HG02610 (cell line): ENCODE data around the gene EGFLAM.
A peak's percentile ranks its signal among the peaks of the same experiment; 100 is the strongest.
"Not testable (repeated sequence)": the region's sequence is repeated elsewhere in the genome, so short reads cannot be mapped to it uniquely, and the experiment has no call there.

Experiments
- ATAC-seq: cut with Tn5 transposase; IDR thresholded peaks from one replicate; pipeline ENCODE4 v1.9.1; 2021; ENCODE audit warnings: mild to moderate bottlenecking, moderate library complexity; ENCODE audit not compliant: unreplicated experiment

EGFLAM gene

DNA sequence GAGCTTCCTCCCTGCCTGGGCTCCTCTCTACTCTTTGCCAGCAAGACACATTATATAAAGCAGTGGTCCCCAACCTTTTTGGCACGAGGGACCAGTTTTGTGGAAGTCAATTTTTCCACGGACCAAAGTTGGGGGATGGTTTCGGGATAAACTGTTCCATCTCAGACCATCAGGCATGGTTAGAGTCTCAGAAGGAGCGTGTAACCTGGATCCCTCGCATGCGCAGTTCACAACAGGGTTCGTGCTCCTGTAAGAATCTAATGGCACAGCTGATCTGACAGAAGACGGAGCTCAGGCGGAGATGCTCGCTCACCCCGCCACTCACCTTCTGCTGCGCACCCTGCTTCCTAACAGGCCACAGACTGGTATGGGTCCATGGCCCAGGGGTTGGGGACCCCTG lies 155.3 kb downstream of the EGFLAM start:
- ATAC-seq, result no peak

DNA sequence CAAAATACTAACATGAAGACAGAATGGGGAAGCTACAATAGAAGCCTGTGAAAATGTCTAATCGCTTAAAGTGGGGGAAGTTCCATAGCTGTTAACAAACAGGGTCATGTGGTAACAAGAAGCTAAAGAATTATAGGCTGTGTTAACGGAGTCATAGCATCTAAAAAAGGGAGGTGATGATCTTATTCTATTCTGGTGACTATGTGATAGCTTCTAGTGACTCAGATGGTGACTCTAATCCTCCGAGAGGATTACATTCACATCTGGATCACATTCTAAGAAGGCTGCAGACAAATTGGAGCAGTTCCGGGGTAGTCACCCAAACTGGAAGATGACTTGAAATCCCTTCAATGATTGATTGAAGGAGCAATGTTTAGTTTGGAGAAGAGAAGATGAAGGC lies 156.0 kb downstream of the EGFLAM start:
- ATAC-seq, result no peak

DNA sequence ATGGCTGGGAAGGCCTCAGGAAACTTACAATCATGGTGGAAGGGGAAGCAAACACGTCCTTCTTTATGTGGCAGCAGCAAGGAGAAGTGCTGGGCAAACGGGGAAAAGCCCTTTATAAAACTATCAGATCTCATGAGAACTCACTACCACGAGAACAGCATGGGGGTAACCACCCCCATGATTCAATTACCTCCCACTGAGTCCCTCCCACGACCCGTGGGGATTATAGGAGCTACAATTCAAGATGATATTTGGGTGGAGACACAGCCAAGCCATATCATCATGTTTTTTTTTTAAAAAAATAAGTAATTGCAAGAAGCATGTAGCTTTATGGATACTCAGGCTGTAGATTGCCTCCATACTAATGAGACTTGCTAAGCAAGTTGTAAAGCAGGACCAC lies 157.4 kb downstream of the EGFLAM start:
- not testable (repeated sequence) for ATAC-seq

DNA sequence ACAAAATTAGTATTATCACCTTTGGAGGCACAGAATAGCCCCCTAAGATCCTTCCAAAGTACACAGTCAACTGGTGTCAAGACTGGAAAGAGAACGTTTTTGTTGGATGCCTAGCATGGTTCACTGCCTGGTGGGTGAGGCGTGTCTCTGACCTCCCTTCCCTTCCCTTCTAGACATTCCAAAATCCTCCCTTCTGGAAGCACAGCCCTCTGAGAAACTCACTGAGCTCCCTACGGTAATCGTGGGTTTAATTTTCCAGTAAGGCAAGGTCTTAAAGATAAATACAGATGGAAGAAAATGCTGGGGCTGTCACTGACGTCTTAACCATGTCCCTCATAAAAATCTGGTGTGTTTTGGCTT lies 159.3 kb downstream of the EGFLAM start:
- no peak for ATAC-seq

DNA sequence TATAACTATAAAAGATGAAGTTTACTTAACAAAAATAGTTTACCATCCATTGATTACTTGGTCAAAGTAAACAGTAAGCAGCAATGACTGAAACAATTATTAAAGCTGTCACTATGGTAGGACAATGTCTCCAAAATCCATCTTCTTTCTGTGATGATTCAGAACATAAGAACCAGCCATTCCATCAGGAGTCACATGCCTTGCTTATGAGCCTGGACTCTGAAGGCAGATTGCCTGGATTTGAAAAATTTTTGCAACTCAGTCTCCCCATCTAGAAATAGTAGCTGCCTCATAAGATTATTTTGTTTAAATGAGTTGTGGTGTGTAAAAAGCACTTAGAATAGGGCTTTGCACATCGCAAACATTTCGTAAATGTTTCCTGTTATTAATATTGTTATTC lies 161.9 kb downstream of the EGFLAM start:
- ATAC-seq, result no peak

DNA sequence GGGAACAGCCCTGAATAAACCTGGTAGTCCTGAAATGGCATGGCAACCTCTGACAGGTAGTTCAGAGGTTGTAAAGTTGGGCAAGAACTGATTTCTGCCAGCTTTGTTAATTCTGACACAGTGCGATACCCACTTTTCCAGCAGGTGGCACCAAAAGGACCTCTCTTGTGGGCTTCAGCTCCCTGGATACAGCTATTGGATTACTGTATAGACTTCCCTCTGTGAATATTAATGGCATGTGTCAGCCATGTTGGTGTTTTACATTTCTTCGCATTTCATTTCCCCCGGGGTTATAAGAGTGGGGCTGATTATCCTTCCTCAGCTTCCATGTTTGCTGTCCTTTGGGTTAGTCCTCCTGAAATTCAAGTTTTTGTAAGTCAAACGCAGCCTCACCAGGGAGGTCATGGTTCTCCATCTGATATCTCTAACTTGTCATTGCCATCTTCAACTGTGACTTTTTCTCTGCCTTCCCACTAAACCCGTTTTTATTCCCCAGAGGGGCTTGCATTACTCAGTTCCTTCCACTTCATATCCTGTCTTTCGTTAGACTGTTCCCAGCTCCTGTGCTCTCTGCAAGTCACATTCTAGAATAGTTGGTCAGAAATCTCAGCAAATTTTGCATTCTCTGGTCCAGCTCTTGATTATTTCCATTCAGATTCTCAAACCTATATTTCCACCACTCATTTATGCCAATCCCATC lies 162.5 kb downstream of the EGFLAM start:
- ATAC-seq, result no peak

DNA sequence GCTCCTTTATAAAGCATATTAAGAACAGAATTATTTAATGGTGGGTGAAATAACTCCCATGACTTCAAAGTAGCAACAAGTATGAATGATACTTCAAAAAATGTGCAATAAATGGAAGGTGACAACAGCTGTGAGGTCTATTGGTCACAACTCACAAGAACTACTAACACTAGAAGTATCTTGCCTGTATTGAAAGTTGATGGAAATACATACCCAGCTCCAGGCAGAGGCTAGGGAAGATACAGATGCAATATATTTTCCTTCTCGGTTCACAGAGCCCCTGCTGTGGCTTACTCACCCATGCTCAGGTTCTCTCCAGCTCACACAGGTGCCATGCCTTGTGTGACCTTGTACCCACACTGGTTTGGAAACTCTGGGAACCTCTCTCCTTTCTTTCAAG lies 164.3 kb downstream of the EGFLAM start:
- no peak for ATAC-seq

DNA sequence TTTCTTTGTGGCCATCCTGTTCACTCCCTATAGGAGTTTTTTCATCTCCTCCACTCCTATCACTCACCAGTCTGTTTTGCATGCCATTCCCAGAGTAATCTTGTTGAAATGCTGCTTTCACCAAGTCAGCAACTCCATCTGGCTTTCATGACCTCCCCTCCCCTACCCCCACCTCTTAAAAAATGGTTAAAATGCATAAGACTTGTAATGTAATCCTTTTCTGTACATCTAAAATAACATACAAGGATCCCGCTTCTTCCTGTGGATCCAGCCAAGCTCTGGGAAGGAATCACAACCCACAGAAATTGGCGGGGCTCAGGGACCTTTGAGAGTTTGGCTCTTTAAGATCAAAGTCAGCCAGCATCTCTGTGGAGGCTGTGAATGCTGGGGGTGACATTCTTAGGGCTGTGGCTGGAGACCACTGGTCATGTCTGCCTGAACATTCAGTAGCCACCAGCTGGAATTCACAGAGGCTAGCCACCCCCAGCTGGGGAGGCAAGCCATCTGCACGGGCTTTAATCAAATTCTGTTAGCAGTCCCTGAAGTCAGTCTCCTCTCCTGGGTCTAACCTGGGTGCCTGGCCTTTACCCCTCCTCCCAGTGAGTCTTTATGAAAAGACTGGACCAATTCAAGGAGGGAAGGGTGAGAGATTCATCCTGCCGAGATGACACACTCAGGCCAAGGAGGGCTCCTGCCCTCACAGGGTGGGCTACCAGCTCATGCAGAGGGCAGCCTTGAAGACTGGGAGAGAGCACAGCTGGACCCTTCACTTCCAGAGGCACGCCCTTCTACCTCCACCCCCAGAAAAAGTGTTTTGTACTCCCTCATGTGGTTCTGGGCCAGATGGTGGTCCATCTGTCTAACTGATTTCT lies 165.2 kb downstream of the EGFLAM start:
- no peak for ATAC-seq

DNA sequence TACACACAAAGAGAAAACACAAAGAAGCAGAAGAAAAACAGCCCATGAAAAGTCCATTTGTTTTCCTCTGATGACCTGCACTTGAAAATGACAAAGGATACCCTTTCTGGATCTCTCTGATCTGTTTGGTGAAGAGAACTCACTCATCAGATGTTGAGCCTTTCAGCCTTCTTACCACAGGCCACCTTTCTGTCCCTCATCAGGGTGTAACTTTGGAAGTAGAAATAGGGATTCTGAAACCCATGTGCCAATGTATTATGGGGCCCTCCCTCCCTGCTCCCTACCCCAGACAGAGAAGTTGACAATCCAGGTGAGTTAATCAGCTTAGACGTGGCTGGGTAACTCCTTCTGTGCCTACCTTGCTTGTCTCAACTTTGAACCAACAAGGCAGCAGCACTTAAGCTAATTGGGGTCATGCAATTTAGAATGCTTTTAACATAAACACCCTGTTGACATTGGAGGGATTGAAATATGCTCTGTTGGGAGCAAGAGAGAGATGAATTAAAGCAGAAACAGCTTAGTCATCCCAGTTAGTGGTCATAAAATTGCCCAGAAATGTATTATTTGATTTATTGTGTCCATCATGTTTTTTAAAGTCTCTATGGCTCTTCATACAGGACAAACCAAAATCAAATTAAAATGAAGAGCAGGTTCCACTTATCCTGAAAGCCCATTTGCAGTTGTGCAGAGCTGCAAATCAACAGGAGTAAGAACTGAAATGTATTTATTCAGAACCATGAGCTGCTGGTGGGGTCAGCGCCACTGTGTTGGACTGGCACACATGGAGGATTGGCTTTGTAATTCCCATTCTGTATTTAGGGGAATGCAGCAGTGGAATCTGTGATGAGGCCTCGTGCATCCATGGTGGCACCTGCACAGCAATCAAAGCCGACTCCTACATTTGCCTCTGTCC lies 166.0 kb downstream of the EGFLAM start:
- no peak for ATAC-seq

DNA sequence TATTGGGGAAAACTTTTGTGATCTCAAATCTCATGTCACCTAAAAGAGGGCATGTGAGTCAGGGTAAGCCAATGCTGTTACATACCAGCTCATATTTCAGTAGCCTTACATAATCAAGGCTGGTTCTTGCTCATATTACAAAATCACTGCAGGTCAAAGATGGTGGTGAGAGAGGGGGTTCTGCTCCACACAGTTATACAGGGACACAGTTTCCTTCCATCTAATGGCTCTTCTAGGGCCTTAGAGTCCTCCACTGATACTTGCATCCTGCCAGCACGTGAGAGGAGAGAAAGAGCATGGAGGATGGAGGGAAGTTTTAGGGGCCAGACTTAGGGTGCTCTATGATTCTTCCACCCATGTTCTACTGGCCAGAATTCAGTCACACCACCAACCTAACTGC lies 168.1 kb downstream of the EGFLAM start:
- no peak for ATAC-seq

DNA sequence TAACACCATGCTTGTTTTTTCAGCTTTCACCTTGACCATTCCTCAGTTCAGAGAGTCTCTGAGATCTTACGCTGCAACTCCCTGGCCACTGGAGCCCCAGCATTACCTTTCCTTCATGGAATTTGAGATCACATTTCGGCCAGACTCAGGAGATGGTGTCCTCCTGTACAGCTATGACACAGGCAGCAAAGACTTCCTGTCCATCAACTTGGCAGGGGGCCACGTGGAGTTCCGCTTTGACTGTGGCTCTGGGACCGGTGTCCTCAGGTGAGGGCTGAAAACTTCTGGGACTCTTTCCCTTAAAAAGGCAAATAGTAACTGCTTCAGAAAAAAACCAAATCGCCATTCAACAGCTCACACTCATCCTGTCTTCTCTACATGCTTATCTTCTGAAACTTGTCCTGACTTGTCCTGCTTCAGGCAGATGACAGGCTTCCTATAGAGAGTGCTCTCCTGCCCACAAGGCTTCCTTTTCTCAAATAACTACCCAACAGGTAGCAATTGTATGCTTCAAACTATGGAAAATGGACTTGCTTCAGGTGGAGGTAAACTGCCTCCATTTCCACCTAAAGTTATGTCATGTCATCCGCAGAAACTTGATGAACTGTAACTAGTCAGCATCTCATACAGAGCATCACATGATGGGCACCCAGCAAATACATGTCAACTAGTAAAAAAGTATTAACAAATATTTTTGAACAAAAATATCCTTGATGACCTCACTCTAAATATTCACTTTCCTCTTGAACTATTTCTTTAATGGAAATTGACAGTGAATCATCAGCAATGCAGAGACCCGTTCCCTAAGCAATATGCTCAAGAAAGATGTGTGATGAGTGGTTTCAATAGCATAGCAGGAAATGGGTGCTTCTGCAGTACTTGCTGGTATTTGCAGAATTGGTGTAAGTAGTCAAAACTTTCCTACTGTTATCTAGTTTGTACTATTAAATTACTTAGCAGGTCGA lies 168.9 kb downstream of the EGFLAM start:
- no peak for ATAC-seq

DNA sequence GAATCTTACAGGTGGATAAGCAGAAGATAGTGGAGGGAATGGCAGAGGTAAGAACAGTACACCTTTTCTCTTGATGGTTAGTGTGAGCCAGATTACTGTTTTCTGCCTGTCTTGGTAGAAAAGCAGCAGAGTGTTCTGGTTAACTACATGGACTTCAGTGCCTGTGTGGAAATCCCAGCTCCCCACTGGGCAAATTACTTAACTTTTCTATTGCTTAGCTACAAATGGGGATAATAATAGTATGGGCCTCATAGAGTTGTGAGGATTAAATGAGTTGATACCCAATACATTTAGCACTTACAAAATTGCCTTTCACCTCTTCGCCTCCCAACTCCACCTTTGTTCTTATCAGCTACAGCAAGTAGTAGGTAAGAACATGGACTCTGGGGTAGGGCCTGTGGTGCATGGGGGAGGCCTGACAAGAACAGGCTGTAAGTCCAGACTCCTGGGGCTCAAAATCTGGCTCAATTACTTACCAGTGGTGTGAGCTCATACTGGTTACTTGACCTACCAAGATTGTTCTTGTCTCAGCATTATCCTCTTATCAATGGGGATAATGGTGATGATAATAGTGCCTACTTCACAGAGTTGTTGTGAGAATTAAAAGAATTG lies 173.0 kb downstream of the EGFLAM start:
- ATAC-seq, result no peak

DNA sequence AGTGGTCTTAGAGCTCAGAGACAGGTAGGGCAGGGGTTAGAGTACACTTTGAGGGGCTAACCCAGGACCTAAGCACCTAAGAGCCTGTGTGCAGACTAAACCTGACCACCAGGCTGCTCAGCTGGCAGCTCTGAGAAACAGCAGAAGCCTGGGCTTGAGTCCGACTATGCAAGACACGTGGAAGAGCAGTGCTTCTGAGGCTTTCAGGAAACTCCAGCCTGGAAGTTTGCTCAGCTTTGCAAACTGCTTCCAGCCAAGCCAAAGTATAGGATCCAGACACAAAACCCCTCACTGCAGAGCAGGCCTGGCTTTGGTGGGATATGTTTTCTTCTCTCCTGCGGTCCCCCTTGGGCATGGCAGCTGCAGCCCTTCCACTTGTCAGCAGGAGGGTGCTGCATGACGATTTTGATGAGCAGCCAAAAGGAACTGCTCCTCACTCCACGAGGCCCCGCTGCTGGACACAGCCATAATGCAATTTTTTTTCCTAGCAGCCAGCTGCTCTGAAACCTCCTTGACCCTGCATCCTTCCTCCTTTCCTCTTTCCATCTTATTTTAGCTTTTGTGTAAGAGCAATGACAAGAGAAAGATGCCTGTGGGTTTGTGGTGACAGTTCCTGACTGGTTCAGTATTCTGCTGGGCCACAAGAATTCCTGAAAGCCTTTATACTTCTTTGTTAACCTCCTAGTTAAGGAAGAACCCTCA lies 175.0 kb downstream of the EGFLAM start:
- ATAC-seq, result no peak

DNA sequence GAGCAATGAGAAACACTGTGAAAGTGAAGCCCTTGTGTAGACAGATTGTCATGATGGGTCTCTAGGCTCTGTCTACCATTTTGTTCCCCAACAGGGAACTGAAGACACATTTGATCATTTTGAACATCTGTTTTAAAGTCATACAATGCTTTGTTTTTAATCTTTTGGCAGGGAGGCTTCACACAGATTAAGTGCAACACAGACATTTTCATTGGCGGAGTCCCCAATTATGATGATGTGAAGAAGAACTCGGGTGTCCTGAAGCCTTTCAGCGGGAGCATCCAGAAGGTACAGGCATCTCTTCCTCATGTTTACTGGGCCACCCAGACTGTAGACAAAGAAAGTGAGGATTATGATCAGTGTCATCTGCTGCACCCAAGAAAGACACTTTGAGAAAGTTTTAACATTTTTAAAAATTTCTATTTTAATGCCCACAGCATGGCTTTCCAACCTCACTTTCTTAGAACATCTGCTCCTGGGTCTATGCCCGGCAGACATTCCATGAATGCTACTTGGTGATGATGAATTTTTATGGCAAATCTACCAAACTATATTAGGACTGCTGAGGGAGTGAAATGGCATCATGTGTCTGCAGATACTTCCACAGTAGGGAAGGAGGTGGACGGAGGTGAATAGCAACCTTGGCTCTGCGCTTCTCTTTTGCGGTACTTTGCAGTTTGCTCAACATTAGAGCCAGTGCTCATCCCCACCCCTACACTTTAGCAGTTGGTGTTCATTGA lies 176.8 kb downstream of the EGFLAM start:
- ATAC-seq, result no peak

DNA sequence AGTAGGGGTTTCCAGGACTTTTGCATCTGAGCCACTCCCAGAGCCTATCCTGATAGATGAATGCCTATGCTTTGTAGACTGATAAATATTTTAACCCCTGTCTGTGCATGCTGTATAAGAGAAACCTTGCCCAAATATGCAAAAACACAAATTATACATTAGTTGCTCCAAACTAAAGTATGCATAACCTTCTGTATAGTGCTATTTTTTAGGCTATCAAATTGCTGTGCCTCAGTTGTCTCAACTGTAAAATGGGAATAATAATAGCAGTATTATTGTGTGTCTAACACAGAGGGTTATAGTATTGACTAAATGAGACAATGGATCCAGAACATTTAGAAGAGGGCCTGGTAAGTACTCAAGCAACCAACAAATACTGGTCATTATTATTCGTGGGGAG lies 180.4 kb downstream of the EGFLAM start:
- no peak for ATAC-seq

DNA sequence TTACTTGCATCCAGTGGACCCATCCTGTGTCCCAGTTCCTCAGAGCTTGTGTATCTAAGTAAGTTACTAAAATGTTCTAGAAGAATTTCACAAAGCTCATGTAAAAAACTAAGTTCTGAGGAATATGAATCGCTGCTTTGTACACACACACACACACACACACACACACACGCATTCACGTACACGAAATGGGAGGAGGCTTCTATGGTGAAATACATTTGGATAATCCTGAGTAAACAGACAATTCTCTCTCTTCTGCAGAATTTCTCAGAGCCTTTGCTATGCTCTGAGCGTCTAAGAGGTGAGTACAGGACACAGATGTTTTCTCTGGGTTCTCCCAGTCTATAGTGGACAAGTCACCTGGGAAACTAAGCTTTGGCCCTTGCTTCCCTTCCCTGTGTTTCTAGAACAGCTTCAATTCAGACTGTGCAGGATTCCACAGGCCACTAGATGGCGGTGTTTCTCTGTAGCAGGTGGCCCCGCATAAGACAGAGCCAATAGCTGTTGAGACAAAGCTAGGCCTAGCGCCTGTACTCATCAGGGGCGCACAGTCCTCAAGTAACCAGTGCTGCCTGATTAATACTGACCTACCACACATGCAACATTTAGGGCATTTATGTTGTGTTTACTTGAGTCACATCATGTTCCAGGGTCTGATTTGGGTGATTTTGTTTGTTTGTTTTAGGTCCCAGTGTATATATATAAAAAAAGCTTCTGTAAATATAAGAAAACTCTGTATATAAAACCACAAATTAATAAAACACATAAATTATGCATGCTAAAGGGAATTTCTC lies 183.3 kb downstream of the EGFLAM start:
- ATAC-seq, result peak; percentile 98

DNA sequence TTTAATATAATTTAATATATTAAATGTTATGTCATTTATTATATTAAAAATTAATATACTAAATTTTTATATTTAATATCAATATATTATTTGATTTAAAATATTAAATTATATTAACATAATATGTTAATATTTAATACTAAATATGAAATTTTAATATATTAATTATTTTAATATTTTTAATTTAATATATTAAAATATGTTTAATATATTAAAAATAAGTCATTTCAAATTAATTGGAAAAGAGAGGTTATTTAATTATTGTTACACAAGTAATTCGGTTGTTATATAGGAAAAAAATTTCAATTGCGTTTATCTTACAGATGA lies 183.9 kb downstream of the EGFLAM start:
- ATAC-seq, result no peak

DNA sequence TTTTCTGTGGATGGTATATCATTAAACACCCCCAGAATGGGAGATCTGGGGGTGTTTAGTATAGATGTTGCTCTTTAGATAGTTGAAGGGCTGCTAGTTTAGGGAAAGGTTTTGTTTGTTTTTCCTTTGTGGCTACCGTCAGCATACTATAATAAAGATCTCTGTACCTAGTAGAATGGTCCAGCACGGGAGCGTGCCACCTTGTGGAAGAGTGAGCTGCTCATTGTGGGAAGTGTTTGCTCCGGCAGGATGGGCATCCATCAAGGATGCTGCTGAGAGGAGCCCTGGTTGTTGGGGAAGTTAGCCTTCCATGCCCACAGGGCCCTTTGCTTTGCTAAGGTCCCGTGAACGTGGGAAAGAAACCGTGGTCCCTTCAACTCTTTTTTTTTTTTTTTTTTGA lies 185.0 kb downstream of the EGFLAM start:
- ATAC-seq, result no peak
